Left lung (tissue), 10 donors: Measurements from ENCODE around the gene TCEA2. TPM values are rescaled to one million over a fixed set of nuclear protein-coding genes. Genes with fewer than 3 reads are reported as not detected.

Source experiments
- ATAC-seq: fragments of 200-7000 bp; cut with Tn5 transposase; one replicate; pipeline ENCODE4 v1.9.1; 2020; ENCODE audit warnings: moderate library complexity
- DNase-seq, 4 donors: peaks; one replicate each; pipeline ENCODE4 v3.0.0-alpha.2; 2013 to 2020
- H3K27ac ChIP-seq, 2 donors: fragments of 200-600 bp; sonication (generic) in 1 of 2; one replicate each; pipeline versions ENCODE4 v1.5.0 to v1.8.0; 2020 to 2021
- H3K27me3 ChIP-seq, 2 donors: fragments of 200-600 bp; sonication (generic) in 1 of 2; one replicate each; pipeline versions ENCODE4 v1.5.0 to v1.8.0; 2020 to 2021
- H3K36me3 ChIP-seq, 2 donors: fragments of 200-600 bp; sonication (generic) in 1 of 2; one replicate each; pipeline versions ENCODE4 v1.5.0 to v1.8.0; 2020 to 2021
- H3K4me1 ChIP-seq, 2 donors: fragments of 200-600 bp; one replicate each; pipeline ENCODE4 v1.8.0; 2021
- H3K4me3 ChIP-seq, 2 donors: fragments of 200-600 bp; sonication (generic) in 1 of 2; one replicate each; pipeline versions ENCODE4 v1.5.0 to v1.8.0; 2020 to 2021; ENCODE audit warnings: mild to moderate bottlenecking in 1 of 2
- H3K9me3 ChIP-seq, 2 donors: fragments of 200-600 bp; sonication (generic) in 1 of 2; one replicate each; pipeline versions ENCODE4 v1.5.0 to v1.8.0; 2020 to 2021
- intact Hi-C, 2 donors: fragments of 100-400 bp; cut with DNase I; formaldehyde crosslinking; loops; one replicate each; pipeline versions ENCODE4 v1.11.2 to v1.14.2; 2022
- polyA plus RNA-seq, 6 donors: library from polyadenylated mRNA; unstranded; fragments of 120-200 nt; gene quantifications; one replicate each; pipeline ENCODE4 v1.2.1, GENCODE V29; 2013; ENCODE audit not compliant: insufficient read length in 6 of 6
- total RNA-seq, 2 donors: library from RNA; stranded (reverse); fragmentation: NEBNext Ultra II Directional; extraction: Animal tissue kit (Norgen Biotek cat#: 25700); gene quantifications; one replicate each; pipeline ENCODE4 v1.2.1, GENCODE V29; 2021
- TF ChIP-seq, protein P1 (sequence below), 2 donors: fragments of 200-600 bp; sonication (generic) in 1 of 2; IDR thresholded peaks; one replicate each; pipeline versions ENCODE4 v1.5.0 to v1.8.0; 2021; ENCODE audit warnings: antibody characterized with exemption in 2 of 2
- donor health status: DM: no; HTN: yes; CAD: no.
- donor health status: DM: no; HTN: no; CAD: no.

TCEA2 gene
- total and polyA plus RNA-seq, 8 donors, result 31.2 to 93.0 (median 75.9) TPM

DNA sequence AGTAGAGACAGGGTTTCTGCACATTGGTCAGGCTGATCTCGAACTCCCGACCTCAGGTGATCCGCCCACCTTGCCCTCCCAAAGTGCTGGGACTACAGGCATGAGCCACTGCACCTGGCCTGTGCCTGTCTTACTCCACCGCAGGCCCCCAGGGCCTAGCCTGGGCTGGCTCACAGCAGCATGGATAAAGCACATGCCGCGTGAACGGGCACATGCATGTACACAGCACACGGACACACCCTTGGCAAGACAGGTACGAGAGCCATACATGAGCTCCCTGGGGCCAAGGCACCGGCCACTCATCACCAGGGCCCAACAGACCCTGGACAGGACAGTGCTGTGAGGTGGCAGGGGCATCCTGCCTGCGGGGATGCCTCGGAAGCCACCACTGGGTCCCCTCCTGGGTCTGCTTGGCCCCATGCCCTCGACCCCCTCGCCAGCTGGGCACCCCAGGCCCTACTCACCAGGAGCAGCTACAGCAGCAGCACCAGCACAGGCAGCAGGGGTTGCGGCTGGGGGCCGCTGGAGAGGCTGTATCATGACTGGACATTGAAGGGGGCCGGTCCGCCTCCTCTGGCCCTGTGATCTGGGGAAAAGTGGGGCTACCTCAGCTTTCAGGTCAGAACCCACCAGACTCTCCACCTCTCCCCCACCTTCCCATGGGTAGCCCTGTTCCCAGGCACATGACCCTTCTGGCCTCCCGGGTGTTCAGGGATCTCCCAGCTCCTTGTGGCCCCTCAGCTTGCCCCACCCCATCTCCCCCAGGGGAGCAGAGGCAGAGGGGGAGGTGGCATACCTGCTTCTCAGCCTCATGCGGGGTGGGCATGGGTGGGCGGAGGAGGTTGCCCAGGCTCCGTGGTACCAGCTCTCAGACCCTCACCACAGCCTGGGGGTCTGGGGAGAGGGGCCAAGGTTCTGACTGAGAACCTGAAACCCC is 13.3 kb downstream of the TCEA2 start:
- DNase-seq (peak in 1 of 4 donors; percentile 81), ATAC-seq (no peak)
- H3K27ac ChIP-seq, result peak overlapping the region in 1 of 2 donors; percentile 93
- H3K4me1 ChIP-seq, result peaks cover 14 to 34% of the 10 kb centered on the region in 2 donors
- H3K9me3 ChIP-seq, result no peaks in the 10 kb centered on the region
- H3K27me3 ChIP-seq, result no peaks in the 10 kb centered on the region
- peaks cover 0 to 49% of the 10 kb centered on the region in 2 donors for H3K36me3 ChIP-seq
- TF ChIP-seq, protein P1, sequence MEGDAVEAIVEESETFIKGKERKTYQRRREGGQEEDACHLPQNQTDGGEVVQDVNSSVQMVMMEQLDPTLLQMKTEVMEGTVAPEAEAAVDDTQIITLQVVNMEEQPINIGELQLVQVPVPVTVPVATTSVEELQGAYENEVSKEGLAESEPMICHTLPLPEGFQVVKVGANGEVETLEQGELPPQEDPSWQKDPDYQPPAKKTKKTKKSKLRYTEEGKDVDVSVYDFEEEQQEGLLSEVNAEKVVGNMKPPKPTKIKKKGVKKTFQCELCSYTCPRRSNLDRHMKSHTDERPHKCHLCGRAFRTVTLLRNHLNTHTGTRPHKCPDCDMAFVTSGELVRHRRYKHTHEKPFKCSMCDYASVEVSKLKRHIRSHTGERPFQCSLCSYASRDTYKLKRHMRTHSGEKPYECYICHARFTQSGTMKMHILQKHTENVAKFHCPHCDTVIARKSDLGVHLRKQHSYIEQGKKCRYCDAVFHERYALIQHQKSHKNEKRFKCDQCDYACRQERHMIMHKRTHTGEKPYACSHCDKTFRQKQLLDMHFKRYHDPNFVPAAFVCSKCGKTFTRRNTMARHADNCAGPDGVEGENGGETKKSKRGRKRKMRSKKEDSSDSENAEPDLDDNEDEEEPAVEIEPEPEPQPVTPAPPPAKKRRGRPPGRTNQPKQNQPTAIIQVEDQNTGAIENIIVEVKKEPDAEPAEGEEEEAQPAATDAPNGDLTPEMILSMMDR (IDR thresholded peaks at IDR 0.05), result no peak
- intact Hi-C loops, result no loop called here
- peak overlapping the region; percentile 69 to 92 for H3K4me3 ChIP-seq

GRCh38 chr20:64077094-64077493 is 14.1 kb downstream of the TCEA2 start:
- peaks cover 0 to 41% of the 10 kb centered on the region in 2 donors for H3K36me3 ChIP-seq
- no peaks in the 10 kb centered on the region for H3K27me3 ChIP-seq
- peak overlapping the region; percentile 69 to 92 for H3K4me3 ChIP-seq
- no peaks in the 10 kb centered on the region for H3K9me3 ChIP-seq
- intact Hi-C loops, result no loop called here
- TF ChIP-seq, protein P1 (IDR thresholded peaks at IDR 0.05), result no peak
- DNase-seq (peak in 1 of 4 donors; percentile 92), ATAC-seq (no peak)
- H3K4me1 ChIP-seq, result peaks cover 14 to 42% of the 10 kb centered on the region in 2 donors
- H3K27ac ChIP-seq, result peak overlapping the region; percentile 3 to 93

- intact Hi-C loops, result no loop called here
- peak overlapping the region; percentile 69 to 92 for H3K4me3 ChIP-seq
- H3K27ac ChIP-seq, result peak overlapping the region; percentile 3 to 93
These were observed 14.5 kb downstream of the TCEA2 start for GRCh38 chr20:64077541-64077875.

DNA sequence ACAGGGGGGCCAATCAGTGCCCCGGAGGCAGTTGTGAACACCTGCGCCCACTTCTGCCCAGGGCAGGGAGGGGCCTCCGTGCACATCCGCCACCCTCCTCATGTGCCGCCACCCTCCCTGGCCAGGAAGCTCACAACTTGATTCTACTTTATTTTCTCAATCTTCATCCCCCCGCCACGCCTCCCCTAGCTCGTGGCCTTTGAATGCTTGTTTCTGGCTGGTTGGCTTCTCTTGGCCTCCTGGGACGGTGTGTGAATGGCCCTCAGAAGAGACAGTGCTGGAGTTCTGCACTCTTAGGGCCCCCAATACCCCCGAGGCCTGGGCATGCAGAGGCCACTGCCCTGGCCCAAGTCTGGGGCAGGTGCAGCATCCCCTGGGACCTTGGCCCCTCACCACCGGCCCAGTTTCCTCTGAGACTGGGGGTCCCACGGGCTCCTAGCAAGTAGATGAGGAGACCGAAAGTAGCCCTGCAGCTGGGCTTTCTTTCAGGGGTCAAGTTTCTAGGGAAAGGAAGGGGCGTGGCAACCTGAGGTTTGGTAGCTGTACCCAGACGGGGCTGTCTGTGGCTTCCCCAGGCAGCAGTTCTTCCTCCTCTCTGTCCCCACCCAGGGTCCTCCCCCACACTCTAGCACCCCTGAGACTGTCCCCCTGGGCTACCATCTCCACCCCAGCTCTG is 15.0 kb downstream of the TCEA2 start:
- H3K27me3 ChIP-seq, result peaks cover 0 to 3% of the 10 kb centered on the region in 2 donors
- H3K4me3 ChIP-seq, result peak overlapping the region; percentile 69 to 92
- TF ChIP-seq, protein P1 (IDR thresholded peaks at IDR 0.05), result no peak
- ATAC-seq (no peak), DNase-seq (peak in 2 of 4 donors; percentile 69 to 77)
- peak overlapping the region; percentile 3 to 93 for H3K27ac ChIP-seq
- H3K4me1 ChIP-seq, result peaks cover 14 to 50% of the 10 kb centered on the region in 2 donors
- intact Hi-C loops, result no loop called here
- H3K36me3 ChIP-seq, result peaks cover 0 to 32% of the 10 kb centered on the region in 2 donors
- H3K9me3 ChIP-seq, result no peaks in the 10 kb centered on the region

More at GRCh38 chr20:64077541-64077875, 14.5 kb downstream of the TCEA2 start:
- DNase-seq, result peak in 1 of 4 donors; percentile 80
- no peak for ATAC-seq
- TF ChIP-seq, protein P1 (IDR thresholded peaks at IDR 0.05), result no peak
- Histone ChIP-seq H3K4me1 (peaks cover 14 to 46% of the 10 kb centered on the region in 2 donors), H3K9me3 (no peaks in the 10 kb centered on the region), H3K27me3 (no peaks in the 10 kb centered on the region), H3K36me3 (peaks cover 0 to 37% of the 10 kb centered on the region in 2 donors)

GRCh38 chr20:64078934-64079272 is 15.9 kb downstream of the TCEA2 start:
- H3K27ac ChIP-seq, result peak overlapping the region; percentile 72 to 93
- TF ChIP-seq, protein P1 (IDR thresholded peaks at IDR 0.05), result no peak
- no peaks in the 10 kb centered on the region for H3K9me3 ChIP-seq
- H3K27me3 ChIP-seq, result peaks cover 2 to 12% of the 10 kb centered on the region in 2 donors
- no peak for DNase-seq
- intact Hi-C loops, result no loop called here
- H3K36me3 ChIP-seq, result peaks cover 0 to 23% of the 10 kb centered on the region in 2 donors
- peak overlapping the region; percentile 69 to 92 for H3K4me3 ChIP-seq
- no peak for ATAC-seq
- peaks cover 19 to 58% of the 10 kb centered on the region in 2 donors for H3K4me1 ChIP-seq
